Spinal cord (tissue), 10 donors: Measurements from ENCODE around the gene APOD. TPM values are rescaled to one million over a fixed set of nuclear protein-coding genes. Genes with fewer than 3 reads are reported as not detected.
"Not testable (repeated sequence)": the region's sequence is repeated elsewhere in the genome, so short reads cannot be mapped to it uniquely, and the experiment has no call there.

ENCODE experiments used
- DNase-seq, 6 donors: peaks; one replicate each; pipeline versions ENCODE4 v3.0.0 to v3.0.0-alpha.2; 2013 to 2015; ENCODE audit warnings: low spot score in 6 of 6, low read depth in 4 of 6
- H3K27ac ChIP-seq: one replicate; pipeline ENCODE4 v1.5.1; 2013; ENCODE audit warnings: low read depth, low read length, control low read depth
- H3K27me3 ChIP-seq: one replicate; pipeline ENCODE4 v1.6.1; 2013; ENCODE audit warnings: low read length; ENCODE audit not compliant: control insufficient read depth, insufficient read depth
- H3K36me3 ChIP-seq: one replicate; pipeline ENCODE4 v1.6.1; 2013; ENCODE audit warnings: low read length; ENCODE audit not compliant: control insufficient read depth, insufficient read depth
- H3K4me1 ChIP-seq: one replicate; pipeline ENCODE4 v1.6.1; 2013; ENCODE audit warnings: low read length; ENCODE audit not compliant: control insufficient read depth, insufficient read depth
- H3K4me3 ChIP-seq: one replicate; pipeline ENCODE4 v1.5.1; 2013; ENCODE audit warnings: low read depth, low read length, control low read depth
- H3K9me3 ChIP-seq: one replicate; pipeline ENCODE4 v1.6.1; 2013; ENCODE audit warnings: low read length; ENCODE audit not compliant: control insufficient read depth, insufficient read depth
- WGBS: methylation state at CpG from one replicate; pipeline ENCODE4 v1.1.5; 2013; ENCODE audit warnings: missing lambda C conversion rate; ENCODE audit not compliant: insufficient coverage; 5-methylcytosine and 5-hydroxymethylcytosine counted together
- long read RNA-seq, 4 donors: transcript quantifications; one replicate each; lab custom pipeline, GENCODE V29; 2026
- polyA plus RNA-seq, 2 donors: library from polyadenylated mRNA; unstranded; fragments of 120-200 nt; gene quantifications; one replicate each; pipeline ENCODE4 v1.2.1, GENCODE V29; 2013; ENCODE audit not compliant: insufficient read length in 2 of 2
- total RNA-seq, 2 donors: library from RNA; depleted of rRNA in 1 of 2; stranded (reverse); fragments of 120-200 nt in 1 of 2; fragments of >200 nt in 1 of 2; gene quantifications; one replicate each; pipeline versions ENCODE4 v1.2.3 to v1.2.4, GENCODE V29; 2013 to 2014
- donor health status: healthy.

The APOD gene
- total RNA-seq (100 to 1,000 TPM in 1 of 2 donors, 10 to 100 TPM in 1; 75.5 to 155 TPM), polyA plus RNA-seq (100 to 1,000 TPM; 195 to 223 TPM)
- long read RNA-seq, donor 1, transcript APOD-201 (5 exons, 1,130 nt) = major isoform, 104 of 126 reads
- long read RNA-seq, donor 1, partial matches to known transcripts = 11 of 126 reads
- long read RNA-seq, donor 1, other reads (novel, unspliced or antisense) = 10 of 126 reads
- long read RNA-seq, donor 2, transcript APOD-201 (5 exons, 1,130 nt) = major isoform, 43 of 45 reads
- long read RNA-seq, donor 2, partial matches to known transcripts = 0 of 45 reads
- long read RNA-seq, donor 2, other reads (novel, unspliced or antisense) = 0 of 45 reads
- long read RNA-seq, donor 3, transcript APOD-201 (5 exons, 1,130 nt) = major isoform, 34 of 35 reads
- long read RNA-seq, donor 3, partial matches to known transcripts = 0 of 35 reads
- long read RNA-seq, donor 3, other reads (novel, unspliced or antisense) = 0 of 35 reads
- long read RNA-seq, donor 4, partial matches to known transcripts = 56 of 60 reads
- long read RNA-seq, donor 4, other reads (novel, unspliced or antisense) = 0 of 60 reads

DNA sequence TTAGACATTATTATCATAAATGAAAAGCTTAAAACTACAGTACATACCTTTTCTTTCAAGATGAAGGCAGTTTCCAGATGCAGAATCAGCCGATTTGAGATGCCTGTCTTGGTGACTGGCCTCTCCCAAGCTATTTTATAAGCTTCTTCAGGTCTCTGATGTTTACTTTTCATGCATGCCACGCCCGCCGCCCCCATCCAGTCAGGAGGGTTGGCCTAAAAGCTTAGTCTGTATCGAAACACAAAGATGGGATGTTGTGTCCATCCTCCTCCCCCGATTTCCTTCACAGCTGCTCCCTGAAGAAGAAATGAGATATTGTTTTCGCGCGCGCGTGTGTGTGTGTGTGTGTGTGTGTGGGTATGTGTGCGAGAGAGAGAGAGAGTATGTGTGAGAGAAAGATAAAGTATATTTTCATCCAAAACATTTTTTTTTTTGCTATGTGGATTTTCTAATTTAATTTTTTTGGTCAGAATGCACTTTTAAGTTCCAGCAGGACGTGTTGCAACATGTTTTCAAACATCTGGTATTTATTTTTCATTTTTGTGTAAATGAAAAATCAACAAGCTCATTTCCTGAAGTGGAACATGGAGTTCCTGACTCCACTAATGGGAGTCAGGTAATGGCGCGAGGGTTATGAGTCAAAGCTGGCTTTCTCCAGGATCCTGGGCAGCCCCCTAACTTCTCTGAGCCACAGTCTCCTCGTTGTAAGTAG is at the start of gene APOD:
Gene APOD, minus strand, starts transcription at position 110 of the 712 bp plus-strand sequence. CDS start 4,479 bp downstream, outside the sequence.
- Histone ChIP-seq H3K4me3 (peak within 1 kb of the TSS; percentile 28), H3K36me3 (no peaks in the 10 kb centered on the region), H3K9me3 (no peaks in the 10 kb centered on the region), H3K4me1 (peaks cover 24% of the 10 kb centered on the region), H3K27me3 (no peaks in the 10 kb centered on the region), H3K27ac (peak within 1 kb of the TSS; percentile 65)
- 55% methylated on average over 5 of the region's 16 CpGs for WGBS
- peak in 3 of 6 donors; percentile 30 to 83 (median 67) for DNase-seq

DNA sequence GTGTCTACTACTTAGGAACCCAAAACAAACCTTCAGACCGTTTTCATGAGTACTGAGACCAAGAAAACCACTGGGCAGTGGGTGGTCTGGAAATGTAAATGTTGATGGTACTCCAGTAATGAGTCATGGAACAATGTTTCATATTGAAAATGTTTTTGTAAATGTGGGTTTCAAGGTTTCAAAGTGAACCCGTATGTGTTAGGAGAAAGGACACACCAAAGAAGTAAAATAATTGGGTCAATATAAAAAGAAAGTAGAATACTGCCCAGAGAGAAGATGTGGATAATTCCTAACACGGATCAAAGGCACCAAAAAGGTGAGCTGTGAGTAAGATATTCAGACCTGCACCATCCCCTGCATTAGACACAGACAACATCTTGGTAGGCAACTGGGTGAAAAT is 49.6 kb upstream of the APOD start:
- H3K4me3 ChIP-seq, DNase-seq, H3K36me3 ChIP-seq, H3K4me1 ChIP-seq, H3K27me3 ChIP-seq, H3K9me3 ChIP-seq, H3K27ac ChIP-seq: not testable (repeated sequence)
- WGBS = no CpG with 5 or more reads among the region's 3 CpGs

DNA sequence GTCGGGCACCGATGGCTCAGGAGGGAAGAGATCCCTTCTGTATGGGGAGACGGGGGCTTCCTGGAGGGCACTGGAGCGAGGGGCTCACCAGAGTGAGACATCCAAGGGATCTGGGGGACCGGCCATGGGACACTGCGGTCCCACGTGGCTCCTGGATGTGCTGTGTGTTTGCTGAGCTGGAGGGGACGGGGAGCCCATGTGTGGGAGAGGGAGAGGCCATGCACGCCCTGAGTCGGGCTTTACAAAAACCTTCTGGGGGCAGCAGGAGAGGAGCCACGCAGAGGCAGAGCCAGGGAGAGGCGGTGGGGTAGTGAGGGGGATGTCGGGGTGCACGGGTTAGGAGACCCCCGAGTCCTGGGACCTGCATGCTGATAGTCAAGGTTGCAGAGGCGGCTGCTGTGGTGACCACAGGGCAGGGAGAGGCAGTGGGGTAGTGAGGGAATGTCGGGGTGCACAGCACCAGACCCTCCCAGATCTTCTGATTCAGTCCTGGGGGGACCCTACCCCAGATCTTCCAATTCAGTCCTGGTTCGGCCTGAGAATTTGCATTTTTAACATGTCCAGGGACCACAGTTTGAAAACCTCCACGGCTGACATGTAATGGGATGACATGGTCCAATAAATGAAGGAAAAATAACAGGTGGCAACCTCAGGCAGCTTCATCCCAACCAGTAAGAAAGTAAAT is 48.9 kb upstream of the APOD start:
- not testable (repeated sequence) for H3K36me3 ChIP-seq, H3K9me3 ChIP-seq, H3K27me3 ChIP-seq, DNase-seq, H3K27ac ChIP-seq, H3K4me3 ChIP-seq, H3K4me1 ChIP-seq
- 93% methylated on average over 13 of the region's 19 CpGs for WGBS

DNA sequence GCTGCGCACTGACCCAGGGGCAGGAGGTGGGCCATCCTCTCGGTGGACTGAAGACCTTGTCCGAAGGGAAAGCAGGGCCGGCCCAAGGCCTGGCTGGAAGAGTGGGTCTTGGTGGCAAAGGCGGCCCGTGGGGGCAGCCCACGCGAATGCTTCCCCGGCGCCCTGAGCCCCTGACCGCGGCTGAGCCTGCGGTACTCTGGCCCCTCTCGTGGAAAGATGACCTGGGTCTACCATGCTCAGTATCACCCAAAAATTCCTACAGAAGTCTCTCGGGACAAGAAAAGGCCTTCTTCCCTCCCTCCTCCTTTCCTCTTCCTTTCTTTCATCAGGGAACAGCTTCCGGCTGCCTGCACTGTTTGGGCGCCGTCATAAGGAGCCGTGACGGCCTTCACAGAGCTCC is 48.3 kb upstream of the APOD start:
- H3K27ac ChIP-seq, H3K4me3 ChIP-seq, H3K9me3 ChIP-seq, H3K36me3 ChIP-seq, DNase-seq, H3K4me1 ChIP-seq, H3K27me3 ChIP-seq: not testable (repeated sequence)
- WGBS = 94% methylated on average over 4 of the region's 20 CpGs

DNA sequence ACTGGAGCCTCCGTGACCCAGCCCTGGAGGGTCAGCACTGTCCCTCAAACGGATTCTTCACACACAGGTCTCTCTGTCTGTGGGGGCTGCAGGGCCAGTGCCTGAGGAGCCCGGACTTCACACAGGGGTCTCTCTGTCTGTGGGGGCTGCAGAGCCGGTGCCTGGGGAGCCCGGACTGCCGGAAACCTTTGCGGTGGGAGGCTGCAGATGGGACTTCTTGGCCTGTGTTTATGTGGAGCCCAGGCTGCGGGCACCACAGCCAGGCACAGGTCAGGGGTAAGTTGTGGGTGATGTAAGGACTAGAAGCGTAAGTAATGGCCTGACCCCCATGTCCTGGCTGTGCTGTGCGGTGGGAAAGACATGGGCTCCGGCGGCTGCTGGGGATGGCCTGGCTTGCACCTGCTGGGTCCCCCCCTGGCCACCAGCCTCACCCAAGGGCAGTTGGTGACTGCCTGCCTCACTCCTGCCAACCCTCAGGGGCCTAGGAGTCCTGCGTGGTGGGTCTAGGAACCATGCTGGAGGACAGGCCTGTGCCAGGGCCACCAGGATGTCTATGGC is 47.3 kb upstream of the APOD start:
- not testable (repeated sequence) for H3K4me1 ChIP-seq, DNase-seq, H3K27me3 ChIP-seq, H3K9me3 ChIP-seq, H3K36me3 ChIP-seq, H3K27ac ChIP-seq, H3K4me3 ChIP-seq
- 94% methylated on average over 3 of the region's 13 CpGs for WGBS

DNA sequence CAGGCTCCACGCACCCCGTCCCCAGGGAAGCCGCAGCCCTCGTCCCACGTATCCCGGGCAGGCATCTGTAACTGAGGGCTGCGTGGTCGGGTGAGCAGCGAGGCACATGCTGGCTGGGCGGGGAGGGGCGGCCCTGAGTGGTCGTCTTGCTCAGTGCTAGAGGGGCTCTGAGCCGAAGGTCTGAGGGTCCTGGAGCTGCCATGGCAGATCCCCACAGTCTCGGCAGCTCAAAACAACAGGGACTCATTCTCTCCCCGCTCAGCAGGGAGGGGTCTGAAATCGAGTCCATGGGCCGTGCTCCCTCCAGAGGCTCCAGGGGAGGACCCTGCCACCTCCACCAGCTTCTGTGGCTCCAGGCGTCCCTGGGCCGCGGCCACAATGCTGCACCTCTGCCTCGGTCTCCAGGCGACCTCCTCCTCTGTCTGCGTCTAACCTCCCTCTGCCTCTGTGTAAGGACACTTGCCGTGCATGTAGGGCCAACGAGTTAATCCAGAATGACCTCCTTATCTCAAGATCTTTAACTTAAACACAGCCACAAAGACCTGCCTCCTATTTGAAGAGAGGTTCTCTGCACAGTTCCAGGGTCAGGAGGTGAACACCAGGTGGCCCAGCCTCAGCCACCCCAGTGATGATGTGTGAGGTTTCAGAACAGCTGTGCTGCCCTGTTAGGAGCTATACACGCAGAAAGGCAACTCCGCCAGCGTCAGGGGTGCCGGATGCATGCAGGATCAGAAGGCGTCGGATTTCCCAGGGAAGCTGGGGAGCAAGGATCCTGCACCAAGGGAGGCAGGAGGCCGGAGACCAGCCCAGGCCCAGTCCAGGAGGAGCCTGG is 46.6 kb upstream of the APOD start:
- not testable (repeated sequence) for H3K4me1 ChIP-seq, DNase-seq, H3K27ac ChIP-seq, H3K4me3 ChIP-seq, H3K36me3 ChIP-seq, H3K27me3 ChIP-seq, H3K9me3 ChIP-seq
- WGBS = 82% methylated on average over 12 of the region's 32 CpGs

DNA sequence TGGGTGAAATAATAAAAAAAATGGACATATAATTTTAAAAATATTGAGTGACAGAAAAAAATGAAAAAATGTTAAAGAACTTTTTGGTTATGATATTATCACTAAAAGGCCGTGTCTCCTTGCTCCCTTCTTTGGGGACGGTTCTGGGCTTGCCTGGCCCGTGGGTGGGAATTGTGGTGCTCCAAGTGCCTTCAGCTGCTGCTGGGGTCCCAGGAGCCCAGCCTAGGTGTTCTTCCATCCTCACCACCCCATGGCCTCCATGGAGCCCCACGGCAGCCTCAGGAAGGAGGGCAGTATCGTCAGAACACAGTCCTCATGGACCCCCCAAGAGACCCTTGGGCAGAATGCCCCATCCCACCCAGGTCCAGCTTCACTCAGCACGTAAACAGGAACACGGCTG is 45.9 kb upstream of the APOD start:
- H3K36me3 ChIP-seq, H3K4me1 ChIP-seq, H3K27ac ChIP-seq, DNase-seq, H3K4me3 ChIP-seq, H3K27me3 ChIP-seq, H3K9me3 ChIP-seq: not testable (repeated sequence)
- WGBS = 100% methylated on average over 3 of the region's 7 CpGs

DNA sequence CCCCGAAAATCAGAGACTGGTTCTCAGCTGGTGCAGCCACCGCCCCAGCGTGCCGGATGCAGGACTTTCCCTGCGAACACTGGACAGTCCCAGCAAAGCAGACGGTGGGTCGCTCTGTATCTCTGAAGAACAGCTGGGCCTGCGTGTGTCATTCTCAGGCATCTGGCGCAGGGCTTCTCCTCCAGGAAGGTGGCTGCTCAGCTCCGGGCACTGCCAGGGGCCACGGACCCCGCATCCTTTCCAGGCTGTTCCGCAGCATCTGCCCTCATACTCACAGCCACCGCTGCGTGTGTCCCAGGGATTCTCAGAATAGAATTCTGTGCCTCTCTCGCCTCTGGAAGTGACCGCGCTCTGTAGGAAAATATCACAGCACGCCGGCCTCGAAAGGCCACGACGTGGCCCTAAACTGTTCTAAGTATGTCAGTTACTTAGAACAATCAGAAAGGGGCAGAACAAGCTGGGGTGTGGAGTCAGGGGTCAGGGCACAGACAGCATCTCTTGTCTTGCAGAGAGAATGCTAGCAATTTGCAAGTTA is 44.7 kb upstream of the APOD start:
- WGBS = 93% methylated on average over 15 of the region's 23 CpGs
- H3K9me3 ChIP-seq, H3K4me1 ChIP-seq, H3K4me3 ChIP-seq, DNase-seq, H3K36me3 ChIP-seq, H3K27me3 ChIP-seq, H3K27ac ChIP-seq: not testable (repeated sequence)
